HepG2 (cell line): ENCODE data around the gene PYCARD. TPM values are rescaled to one million over a fixed set of nuclear protein-coding genes. Genes with fewer than 3 reads are reported as not detected.

Source experiments
- AHDC1 ChIP-seq: sonication (generic); formaldehyde crosslinking; IDR thresholded peaks from 2 replicates; pipeline ENCODE4 v1.5.1; 2020; ENCODE audit warnings: mild to moderate bottlenecking, missing genetic modification reagents, borderline replicate concordance
- EED ChIP-seq: sonication (generic); formaldehyde crosslinking; IDR thresholded peaks from 2 replicates; pipeline ENCODE4 v1.5.0; 2020; ENCODE audit warnings: mild to moderate bottlenecking, missing genetic modification reagents
- IRF9 ChIP-seq: sonication (generic); formaldehyde crosslinking; IDR thresholded peaks from 2 replicates; pipeline ENCODE4 v1.8.0; 2022; ENCODE audit warnings: missing genetic modification reagents, mild to moderate bottlenecking, borderline replicate concordance
- ISX ChIP-seq: sonication (generic); formaldehyde crosslinking; conservative IDR thresholded peaks from 2 replicates; pipeline ENCODE4 v1.5.0; 2020; ENCODE audit warnings: missing genetic modification reagents
- JUNB ChIP-seq: sonication (generic); formaldehyde crosslinking; IDR thresholded peaks from 2 replicates; pipeline ENCODE4 v1.8.0; 2022; ENCODE audit warnings: missing genetic modification reagents, mild to moderate bottlenecking, borderline replicate concordance
- MBD4 ChIP-seq: IDR thresholded peaks from 2 replicates; pipeline ENCODE4 v1.6.1; 2012; ENCODE audit warnings: low read length, inconsistent platforms, borderline replicate concordance
- NFRKB ChIP-seq: fragments of 450-650 bp; IDR thresholded peaks from 2 replicates; pipeline ENCODE4 v1.6.1; 2017
- NR2C2 ChIP-seq: sonication (generic); formaldehyde crosslinking; IDR thresholded peaks from 2 replicates; pipeline ENCODE4 v1.4.0; 2020; ENCODE audit warnings: missing genetic modification reagents, mild to moderate bottlenecking, moderate library complexity, borderline replicate concordance
- SATB2 ChIP-seq: sonication (generic); formaldehyde crosslinking; IDR thresholded peaks from 2 replicates; pipeline ENCODE4 v1.5.0; 2020; ENCODE audit warnings: missing genetic modification reagents
- SETDB1 ChIP-seq: sonication (generic); formaldehyde crosslinking; IDR thresholded peaks from 2 replicates; pipeline ENCODE4 v1.5.1; 2020; ENCODE audit warnings: missing genetic modification reagents, mild to moderate bottlenecking, borderline replicate concordance
- SMAD9 ChIP-seq: sonication (generic); formaldehyde crosslinking; IDR thresholded peaks from 2 replicates; pipeline ENCODE4 v1.5.1; 2020; ENCODE audit warnings: mild to moderate bottlenecking, missing genetic modification reagents
- SNAPC2 ChIP-seq: sonication (generic); formaldehyde crosslinking; IDR thresholded peaks from 2 replicates; pipeline ENCODE4 v1.8.1; 2022; ENCODE audit warnings: mild to moderate bottlenecking, missing genetic modification reagents
- SOX6 ChIP-seq, 2 experiments: fragments of 450-650 bp in 1 of 2; sonication (generic) in 1 of 2; formaldehyde crosslinking in 1 of 2; IDR thresholded peaks; 2 replicates each; pipeline versions ENCODE4 v1.4.0 to v1.6.1; 2017 to 2020; ENCODE audit warnings: antibody characterized with exemption in 1 of 2, mild to moderate bottlenecking in 1 of 2, missing genetic modification reagents in 1 of 2
- ZFP36L2 ChIP-seq: sonication (generic); formaldehyde crosslinking; IDR thresholded peaks from 2 replicates; pipeline ENCODE4 v1.4.0; 2020; ENCODE audit warnings: missing genetic modification reagents
- ZNF121 ChIP-seq: sonication (generic); formaldehyde crosslinking; IDR thresholded peaks from 2 replicates; pipeline ENCODE4 v1.5.0; 2020; ENCODE audit warnings: mild to moderate bottlenecking, missing genetic modification reagents
- ZNF225 ChIP-seq: sonication (generic); formaldehyde crosslinking; IDR thresholded peaks from 2 replicates; pipeline ENCODE4 v1.4.0; 2020; ENCODE audit warnings: mild to moderate bottlenecking, missing genetic modification reagents
- ZNF235 ChIP-seq: sonication (generic); formaldehyde crosslinking; IDR thresholded peaks from 2 replicates; pipeline ENCODE4 v1.8.1; 2023; ENCODE audit warnings: mild to moderate bottlenecking, missing genetic modification reagents, borderline replicate concordance
- ZNF460 ChIP-seq: sonication (generic); formaldehyde crosslinking; IDR thresholded peaks from 2 replicates; pipeline ENCODE4 v1.5.1; 2020; ENCODE audit warnings: missing genetic modification reagents, mild to moderate bottlenecking, borderline replicate concordance
- ZNF574 ChIP-seq: sonication (generic); formaldehyde crosslinking; IDR thresholded peaks from 2 replicates; pipeline ENCODE4 v1.4.0; 2020; ENCODE audit warnings: missing genetic modification reagents
- ZNF615 ChIP-seq: sonication (generic); formaldehyde crosslinking; IDR thresholded peaks from 2 replicates; pipeline ENCODE4 v1.5.0; 2020; ENCODE audit warnings: mild to moderate bottlenecking, missing genetic modification reagents, borderline replicate concordance
- polyA plus RNA-seq, 8 experiments: library from polyadenylated mRNA; depleted of rRNA in 3 of 8; stranded (reverse) in 7 of 8; unstranded in 1 of 8; fragments of >200 nt; fragmentation: Illumina TruSeq in 4 of 8; extraction: Trizol in 4 of 8; gene quantifications; 2 replicates each; pipeline versions ENCODE4 v1.2.1 to v1.2.3, GENCODE V29; 2011 to 2016; ENCODE audit warnings: low read depth in 4 of 8, missing spikeins in 1 of 8, mixed read lengths in 1 of 8; ENCODE audit not compliant: insufficient read depth in 1 of 8
- total RNA-seq, 5 experiments: library from RNA; depleted of rRNA; stranded (reverse); fragments of >200 nt; fragmentation: Illumina TruSeq; extraction: Trizol; gene quantifications; 2 replicates each; pipeline ENCODE4 v1.2.3, GENCODE V29; 2016; ENCODE audit warnings: low read depth in 1 of 5

Gene PYCARD
- total and polyA plus RNA-seq, 2 of the 13 experiments (the other 11 are each of a cell fraction or from before 2014, with no cell fraction given), result 4.8 to 9.2 TPM

GRCh38 chr16:31179747-31180459 lies 22.7 kb downstream of the PYCARD start, which contains the start of gene FUS (continued):
- TF ChIP-seq AHDC1 (CRISPR knock-in tag), result peak; percentile 34
- no peak for TF ChIP-seq NFRKB
- TF ChIP-seq SMAD9 (CRISPR knock-in tag), result peak; percentile 96
- peak; percentile 92 for TF ChIP-seq SATB2 (CRISPR knock-in tag)
- TF ChIP-seq MBD4, result no peak
- TF ChIP-seq ZNF574 (CRISPR knock-in tag), result peak; percentile 80
- no peak; the same call in none of the 2 replicates for TF ChIP-seq ZNF121 (CRISPR knock-in tag)
- no peak for TF ChIP-seq SOX6 (IDR thresholded peaks at IDR 0.05)
- TF ChIP-seq SOX6 (CRISPR knock-in tag; IDR thresholded peaks at IDR 0.05), result peak; percentile 44; the same call in 1 of the 2 replicates
- TF ChIP-seq ZFP36L2, result peak; percentile 96
- TF ChIP-seq ZNF235 (CRISPR knock-in tag), result peak; percentile 84
- TF ChIP-seq ZNF615 (CRISPR knock-in tag), result peak; percentile 99
- no peak; the same call in 1 of the 2 replicates for TF ChIP-seq ZNF460
- peak; percentile 96 for TF ChIP-seq EED (CRISPR knock-in tag)
- 0 out of 2 replicates have a peak, but pooled peaks have one; percentile 76 for TF ChIP-seq JUNB (CRISPR knock-in tag)
- TF ChIP-seq ISX (CRISPR knock-in tag), result peak; percentile 76; the same call in 1 of the 2 replicates
- TF ChIP-seq ZNF225 (CRISPR knock-in tag), result peak; percentile 89; the same call in 1 of the 2 replicates
- TF ChIP-seq NR2C2 (CRISPR knock-in tag), result peak; percentile 69; the same call in 1 of the 2 replicates
- 0 out of 2 replicates have a peak, but pooled peaks have one; percentile 82 for TF ChIP-seq SNAPC2
- peak; percentile 90; the same call in 1 of the 2 replicates for TF ChIP-seq IRF9
- TF ChIP-seq SETDB1 (CRISPR knock-in tag), result no peak
